HepG2 (cell line): ENCODE measurements around the gene ERBB3. TPM values are rescaled to one million over a fixed set of nuclear protein-coding genes. Genes with fewer than 3 reads are reported as not detected.

Source experiments
- BRF2 ChIP-seq: sonication (generic); formaldehyde crosslinking; IDR thresholded peaks from 2 replicates; pipeline ENCODE4 v1.8.1; 2022; ENCODE audit warnings: mild to moderate bottlenecking, missing genetic modification reagents
- HNF1A ChIP-seq, 2 experiments: sonication (generic) in 1 of 2; formaldehyde crosslinking in 1 of 2; IDR thresholded peaks; 2 replicates each; pipeline versions ENCODE4 v1.4.0 to v1.6.1; 2016 to 2020; ENCODE audit warnings: borderline replicate concordance in 1 of 2, low read depth in 1 of 2, mild to moderate bottlenecking in 1 of 2, missing genetic modification reagents in 1 of 2
- KAT8 ChIP-seq: IDR thresholded peaks from 2 replicates; pipeline ENCODE4 v1.6.1; 2016; ENCODE audit warnings: missing genetic modification reagents, missing compliant biosample characterization
- MEIS2 ChIP-seq: sonication (generic); formaldehyde crosslinking; IDR thresholded peaks from 2 replicates; pipeline ENCODE4 v1.9.0; 2021; ENCODE audit warnings: mild to moderate bottlenecking, missing genetic modification reagents
- MLXIP ChIP-seq: sonication (generic); formaldehyde crosslinking; IDR thresholded peaks from 2 replicates; pipeline ENCODE4 v1.9.0; 2021; ENCODE audit warnings: missing genetic modification reagents, borderline replicate concordance
- POLR2AphosphoS2 ChIP-seq: IDR thresholded peaks from 2 replicates; pipeline ENCODE4 v1.6.1; 2011; ENCODE audit warnings: low read depth, low read length, improper control_type of control experiment
- PRDM10 ChIP-seq: sonication (generic); formaldehyde crosslinking; IDR thresholded peaks from 2 replicates; pipeline ENCODE4 v1.4.0; 2020; ENCODE audit warnings: low read depth, missing genetic modification reagents
- YEATS4 ChIP-seq: sonication (generic); formaldehyde crosslinking; IDR thresholded peaks from 2 replicates; pipeline ENCODE4 v1.4.0; 2020; ENCODE audit warnings: missing genetic modification reagents, borderline replicate concordance
- ZBTB14 ChIP-seq: sonication (generic); formaldehyde crosslinking; IDR thresholded peaks from 2 replicates; pipeline ENCODE4 v1.4.0; 2020; ENCODE audit warnings: missing genetic modification reagents
- ZUFSP ChIP-seq: sonication (generic); formaldehyde crosslinking; IDR thresholded peaks from 2 replicates; pipeline ENCODE4 v1.9.0; 2021; ENCODE audit warnings: missing genetic modification reagents, mild to moderate bottlenecking, borderline replicate concordance
- polyA plus RNA-seq, 8 experiments: library from polyadenylated mRNA; depleted of rRNA in 3 of 8; stranded (reverse) in 7 of 8; unstranded in 1 of 8; fragments of >200 nt; fragmentation: Illumina TruSeq in 4 of 8; extraction: Trizol in 4 of 8; gene quantifications; 2 replicates each; pipeline versions ENCODE4 v1.2.1 to v1.2.3, GENCODE V29; 2011 to 2016; ENCODE audit warnings: low read depth in 4 of 8, missing spikeins in 1 of 8, mixed read lengths in 1 of 8; ENCODE audit not compliant: insufficient read depth in 1 of 8
- total RNA-seq, 5 experiments: library from RNA; depleted of rRNA; stranded (reverse); fragments of >200 nt; fragmentation: Illumina TruSeq; extraction: Trizol; gene quantifications; 2 replicates each; pipeline ENCODE4 v1.2.3, GENCODE V29; 2016; ENCODE audit warnings: low read depth in 1 of 5

ERBB3 gene
- total and polyA plus RNA-seq, 2 of the 13 experiments (the other 11 are each of a cell fraction or from before 2014, with no cell fraction given), result 93.6 to 358 TPM

- TF ChIP-seq MLXIP (CRISPR knock-in tag) (0 out of 2 replicates have a peak, but pooled peaks have one; percentile 14), ZUFSP (CRISPR knock-in tag) (no peak), KAT8 (peak; percentile 98), BRF2 (CRISPR knock-in tag) (peak; percentile 66; the same call in 1 of the 2 replicates), MEIS2 (CRISPR knock-in tag) (peak; percentile 82), YEATS4 (CRISPR knock-in tag) (peak; percentile 87), ZBTB14 (CRISPR knock-in tag) (no peak; the same call in 1 of the 2 replicates), HNF1A (IDR thresholded peaks at IDR 0.05; ENCODE audit: low read depth) (no peak; the same call in 1 of the 2 replicates), HNF1A (CRISPR knock-in tag; IDR thresholded peaks at IDR 0.05; ENCODE audit: borderline replicate concordance) (peak; percentile 73; the same call in 1 of the 2 replicates), POLR2AphosphoS2 (peak; percentile 96), PRDM10 (CRISPR knock-in tag) (peak; percentile 60; the same call in 1 of the 2 replicates)
Measured at GRCh38 chr12:56117778-56118687, 38.1 kb downstream of the ERBB3 start, which contains the start of gene ZC3H10 (continued).
